Measurements from ENCODE around the gene RNF38.

DNA sequence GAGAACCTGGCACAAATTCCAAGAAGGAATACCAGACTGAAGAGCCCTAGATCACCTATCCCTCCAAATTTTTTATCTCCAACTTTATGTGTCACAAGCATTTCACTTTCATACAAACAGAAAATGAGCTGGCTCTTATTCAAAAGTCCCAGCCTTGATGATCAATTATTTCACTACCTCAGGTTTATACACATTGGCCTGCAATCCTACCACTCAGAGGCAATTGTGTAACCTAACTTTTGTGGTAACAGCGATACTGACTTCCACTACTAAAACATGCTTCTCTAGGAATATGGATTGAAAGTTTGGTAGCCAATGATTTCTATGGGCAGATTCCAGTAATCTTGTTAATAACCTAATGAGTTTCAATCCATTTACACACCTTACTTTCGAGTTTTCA lies 10.5 kb downstream of the RNF38 start:
- no peak for TF ChIP-seq POLR2A (IDR thresholded peaks at IDR 0.05; ENCODE audit: extremely low read depth, insufficient read length)
- TF ChIP-seq, protein P1, sequence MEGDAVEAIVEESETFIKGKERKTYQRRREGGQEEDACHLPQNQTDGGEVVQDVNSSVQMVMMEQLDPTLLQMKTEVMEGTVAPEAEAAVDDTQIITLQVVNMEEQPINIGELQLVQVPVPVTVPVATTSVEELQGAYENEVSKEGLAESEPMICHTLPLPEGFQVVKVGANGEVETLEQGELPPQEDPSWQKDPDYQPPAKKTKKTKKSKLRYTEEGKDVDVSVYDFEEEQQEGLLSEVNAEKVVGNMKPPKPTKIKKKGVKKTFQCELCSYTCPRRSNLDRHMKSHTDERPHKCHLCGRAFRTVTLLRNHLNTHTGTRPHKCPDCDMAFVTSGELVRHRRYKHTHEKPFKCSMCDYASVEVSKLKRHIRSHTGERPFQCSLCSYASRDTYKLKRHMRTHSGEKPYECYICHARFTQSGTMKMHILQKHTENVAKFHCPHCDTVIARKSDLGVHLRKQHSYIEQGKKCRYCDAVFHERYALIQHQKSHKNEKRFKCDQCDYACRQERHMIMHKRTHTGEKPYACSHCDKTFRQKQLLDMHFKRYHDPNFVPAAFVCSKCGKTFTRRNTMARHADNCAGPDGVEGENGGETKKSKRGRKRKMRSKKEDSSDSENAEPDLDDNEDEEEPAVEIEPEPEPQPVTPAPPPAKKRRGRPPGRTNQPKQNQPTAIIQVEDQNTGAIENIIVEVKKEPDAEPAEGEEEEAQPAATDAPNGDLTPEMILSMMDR (IDR thresholded peaks at IDR 0.05; ENCODE audit: low read depth, low read length) = no peak

Measured in NB4 (cell line).